HG03103 (cell line): ENCODE measurements around the gene TFPI.

Source experiments
- ATAC-seq: cut with Tn5 transposase; IDR thresholded peaks from one replicate; pipeline ENCODE4 v1.9.1; 2021; ENCODE audit warnings: low read depth; ENCODE audit not compliant: unreplicated experiment

The TFPI gene

DNA sequence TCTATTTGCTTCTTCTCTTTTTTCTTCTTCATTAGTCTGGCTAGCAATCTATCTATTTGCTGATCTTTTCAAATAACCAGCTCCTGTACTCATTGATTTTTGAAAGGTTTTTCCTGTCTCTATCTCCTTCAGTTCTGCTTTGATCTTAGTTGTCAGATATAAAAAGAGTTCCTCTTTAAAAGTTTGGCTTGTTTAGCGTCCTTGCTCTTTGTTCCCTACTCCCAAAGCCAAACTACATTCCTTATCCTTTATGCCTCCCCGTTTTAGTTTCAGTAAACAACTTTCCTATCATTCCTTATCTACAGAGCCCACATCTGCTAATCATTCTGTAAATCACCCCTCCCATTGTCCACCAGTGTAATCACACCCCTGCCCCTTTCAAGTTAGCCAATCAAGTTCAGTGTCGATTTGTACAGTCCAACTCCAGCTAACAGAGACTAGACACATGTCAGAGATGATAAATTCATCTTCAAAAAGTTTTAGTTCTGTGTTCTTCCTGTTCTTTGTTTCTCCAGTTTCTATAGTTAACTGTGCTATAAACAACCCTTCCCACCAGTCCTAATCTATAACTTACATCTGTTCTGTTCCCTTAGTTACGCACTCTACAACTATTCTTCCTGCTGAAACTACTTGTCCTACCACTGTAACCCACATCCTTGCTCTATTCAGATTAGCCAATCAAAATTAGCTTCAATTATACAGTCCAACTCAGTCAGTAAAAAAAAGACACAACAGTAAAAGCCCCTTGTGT lies 44.4 kb downstream of the TFPI start:
- ATAC-seq: no peak

DNA sequence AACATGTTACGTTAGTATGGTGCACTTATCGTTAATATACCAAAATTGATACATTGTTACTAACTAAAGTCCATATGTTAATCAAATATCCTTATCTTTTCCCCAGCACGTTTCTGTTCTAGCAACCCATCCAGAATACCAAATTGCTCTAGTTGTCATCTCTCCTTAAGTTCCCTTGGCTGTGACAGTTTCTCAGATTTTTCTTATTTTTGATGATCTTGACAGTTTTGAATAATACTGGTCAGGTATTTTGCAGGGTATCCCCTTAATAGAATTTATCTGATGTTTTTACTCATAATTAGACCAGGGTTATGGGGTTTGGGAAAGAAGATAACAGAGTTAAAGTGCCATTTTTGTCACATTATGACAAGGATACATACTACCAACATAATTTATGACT lies 47.8 kb downstream of the TFPI start:
- no peak for ATAC-seq

DNA sequence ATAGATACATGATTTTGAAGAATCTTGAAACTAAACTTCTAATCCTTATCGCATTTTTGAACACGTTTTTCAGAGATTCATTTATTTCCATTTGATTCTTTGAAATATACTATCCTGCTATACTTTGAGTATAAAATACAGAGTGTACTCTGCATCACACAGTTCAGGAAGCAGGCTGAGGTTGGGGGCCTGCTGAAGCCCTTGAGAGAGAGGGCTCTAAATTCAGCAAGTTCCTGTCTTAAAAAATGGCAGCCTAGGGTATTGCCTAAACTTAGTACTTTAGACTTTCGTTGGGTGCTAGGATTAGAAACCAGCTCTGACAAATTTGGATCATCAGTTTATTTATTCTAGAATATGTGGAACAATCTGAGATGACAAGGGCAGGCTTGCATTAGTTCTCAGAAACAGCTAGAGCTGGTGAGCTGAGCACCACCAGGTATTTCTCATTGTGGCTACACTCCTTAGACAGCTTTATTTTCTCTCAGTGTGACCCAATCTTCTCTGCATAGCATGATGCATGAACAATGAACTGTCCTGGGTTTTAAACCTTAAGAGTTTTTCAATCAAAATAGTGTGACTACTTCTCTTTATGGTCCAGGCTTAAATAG lies 49.1 kb downstream of the TFPI start:
- ATAC-seq: no peak

DNA sequence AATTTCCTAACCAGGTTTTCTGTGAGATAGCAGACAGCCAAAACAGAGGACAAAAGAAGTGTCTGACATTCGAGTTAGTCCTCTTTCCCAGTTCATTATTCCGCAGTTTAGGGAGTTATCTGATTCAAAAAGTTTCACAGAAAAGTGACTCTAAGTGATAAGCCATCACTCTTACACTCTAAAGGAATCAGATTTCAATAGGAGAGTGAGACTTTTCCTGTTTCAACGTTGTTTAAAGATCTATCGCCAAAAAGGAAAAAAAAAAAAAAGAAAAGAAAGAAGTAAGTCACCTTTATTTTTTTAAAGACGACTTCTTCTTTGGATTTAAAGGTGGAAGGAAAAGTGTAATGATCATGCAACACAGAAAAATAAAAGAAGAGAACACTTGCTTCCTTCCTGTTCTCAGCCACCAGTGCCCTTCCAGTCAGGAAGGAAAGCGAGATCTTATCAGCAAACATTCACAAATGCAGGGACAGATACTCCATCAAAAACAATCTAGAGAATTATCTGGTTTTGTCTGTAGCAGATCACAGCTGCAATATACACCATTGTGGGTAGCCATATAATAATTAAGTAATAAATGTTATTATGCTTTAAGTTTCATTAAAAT lies 49.8 kb downstream of the TFPI start:
- no peak for ATAC-seq

DNA sequence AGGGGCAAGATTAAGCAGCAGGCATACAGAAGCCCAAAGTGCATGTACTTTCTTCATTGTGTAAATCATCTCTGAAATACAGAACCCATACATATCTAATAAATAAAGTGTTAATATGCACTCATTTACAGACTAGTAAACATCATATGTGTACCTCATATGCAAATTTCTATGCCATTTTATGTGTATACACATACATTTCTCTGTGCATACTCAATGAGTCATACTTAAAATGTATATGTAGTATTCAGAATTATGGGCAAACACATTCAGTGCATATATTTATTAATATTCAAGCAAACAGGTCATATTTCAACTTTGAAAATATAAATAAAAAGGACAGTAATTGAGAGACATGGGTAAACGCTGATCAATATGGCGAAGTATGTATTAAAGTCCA lies 50.5 kb downstream of the TFPI start:
- ATAC-seq: no peak

DNA sequence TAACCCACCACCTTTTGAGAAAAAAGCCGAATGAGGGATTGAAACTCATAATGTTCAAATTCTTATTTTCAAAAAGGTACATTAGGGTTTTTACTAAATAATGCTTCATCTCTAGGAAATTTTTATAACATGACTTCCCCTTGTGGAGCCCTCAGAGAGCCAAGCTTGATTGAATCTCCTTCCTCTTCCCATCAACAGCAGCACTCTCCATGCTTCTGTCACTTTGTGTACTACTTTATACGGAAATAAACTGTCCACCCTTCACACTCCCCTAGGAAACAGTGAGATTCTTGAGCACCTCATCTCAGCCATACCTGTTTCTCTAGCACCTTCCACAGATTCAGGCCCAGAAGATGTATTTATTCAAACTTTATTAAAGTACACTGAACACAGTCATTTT lies 51.8 kb downstream of the TFPI start:
- no peak for ATAC-seq

DNA sequence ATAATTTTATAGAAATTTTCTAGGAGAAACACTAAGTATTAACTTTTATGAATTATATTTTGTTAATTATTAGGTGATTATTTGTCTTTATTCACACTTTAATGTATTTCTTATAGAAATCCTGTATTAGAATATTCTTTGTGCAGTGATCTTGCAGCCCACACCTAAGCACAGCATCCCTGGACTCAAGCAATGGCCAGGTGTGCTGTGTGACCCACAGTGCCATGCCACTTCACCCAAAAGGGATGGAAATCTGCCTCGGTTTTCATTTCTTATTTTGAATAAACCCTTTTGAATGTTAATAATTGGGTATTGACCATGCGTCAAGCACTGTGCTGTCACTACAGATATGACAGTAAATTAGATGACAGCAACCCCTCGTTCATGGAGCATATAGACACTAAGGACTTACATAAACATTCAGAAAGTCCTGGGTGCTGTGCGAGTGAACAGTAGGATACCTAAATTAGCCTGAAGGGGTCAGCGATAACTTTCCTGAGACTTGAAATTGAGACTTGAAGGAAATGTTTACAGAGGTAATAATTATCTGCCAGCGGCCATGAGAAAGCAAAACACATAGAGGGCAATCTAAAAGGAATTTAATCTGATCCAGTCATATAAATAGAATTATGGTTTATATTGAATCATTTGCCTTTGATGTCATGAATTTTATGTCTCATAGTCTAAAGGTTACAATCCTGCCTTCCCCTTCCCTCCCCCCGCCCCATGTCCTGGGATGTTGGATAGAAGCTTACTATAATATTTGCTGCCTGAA lies 53.5 kb downstream of the TFPI start:
- no peak for ATAC-seq

DNA sequence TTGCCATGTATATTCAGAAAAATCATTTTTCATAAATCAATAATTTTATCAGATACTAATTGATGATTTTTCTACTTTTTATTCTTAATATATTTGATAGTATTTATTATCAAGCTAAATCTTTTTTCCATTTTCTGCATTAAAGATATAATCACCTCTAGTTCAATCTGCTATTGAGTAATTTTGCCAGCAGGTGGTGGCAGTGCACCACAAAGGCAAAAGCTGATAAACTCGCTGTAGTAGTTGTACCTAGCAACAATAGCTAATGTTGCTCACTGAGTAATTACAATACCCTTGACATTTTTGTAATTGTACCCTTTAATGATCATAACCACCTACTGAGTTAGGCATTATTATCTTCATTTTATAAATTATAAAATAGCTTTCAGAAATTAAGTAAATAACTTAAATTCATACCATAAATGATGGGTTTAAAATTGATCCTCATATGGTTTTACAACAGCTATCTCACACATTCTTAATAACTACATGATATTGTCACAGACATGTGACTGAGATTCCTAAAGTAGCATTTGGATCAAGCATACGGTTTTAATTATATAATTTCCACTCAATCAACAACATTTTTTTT lies 54.2 kb downstream of the TFPI start:
- peak; percentile 92 for ATAC-seq

DNA sequence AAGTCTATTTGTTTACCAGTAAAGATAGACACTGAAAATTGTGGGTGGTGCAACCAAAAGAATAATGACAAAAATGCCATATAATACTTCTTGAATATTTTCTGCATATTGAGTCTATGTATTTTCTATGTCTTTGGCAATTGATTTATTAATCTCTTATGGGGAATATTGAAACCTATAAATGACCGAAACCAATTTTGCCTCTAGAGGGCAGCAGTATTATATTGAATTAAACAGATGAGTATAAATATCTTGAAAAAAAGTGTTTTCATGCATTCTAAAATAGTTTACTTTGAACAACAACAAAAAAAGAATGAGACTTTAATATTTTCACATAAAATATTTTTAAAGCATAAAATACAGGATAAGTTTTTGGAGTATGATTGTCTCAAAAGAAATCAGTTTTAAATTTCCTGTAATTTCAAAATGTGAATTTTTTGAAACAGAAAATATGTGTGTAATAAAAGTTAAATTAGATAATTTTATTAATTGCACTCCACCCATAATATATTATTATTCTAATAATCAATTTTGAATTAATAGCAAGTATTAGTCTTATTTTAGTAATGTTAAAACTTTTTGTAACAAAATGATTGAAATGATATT lies 56.3 kb downstream of the TFPI start:
- ATAC-seq: no peak

DNA sequence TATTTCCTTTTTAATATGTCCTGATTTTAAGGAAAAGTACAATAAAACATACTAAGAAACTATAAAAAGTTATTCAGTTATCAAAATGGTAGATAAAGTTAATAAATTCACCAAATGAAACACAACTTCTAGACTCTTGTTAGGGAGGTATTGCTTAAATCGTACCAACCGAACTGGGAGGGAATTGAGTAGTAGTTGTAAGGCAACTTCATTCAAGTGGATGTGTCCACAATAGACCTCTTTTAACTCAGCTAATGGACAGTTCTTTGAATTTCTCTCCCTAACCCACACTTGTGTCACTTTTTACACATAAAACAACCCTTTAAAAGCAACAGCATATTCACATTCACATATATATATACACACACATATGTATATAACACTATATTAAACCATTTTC lies 57.1 kb downstream of the TFPI start:
- ATAC-seq: no peak

DNA sequence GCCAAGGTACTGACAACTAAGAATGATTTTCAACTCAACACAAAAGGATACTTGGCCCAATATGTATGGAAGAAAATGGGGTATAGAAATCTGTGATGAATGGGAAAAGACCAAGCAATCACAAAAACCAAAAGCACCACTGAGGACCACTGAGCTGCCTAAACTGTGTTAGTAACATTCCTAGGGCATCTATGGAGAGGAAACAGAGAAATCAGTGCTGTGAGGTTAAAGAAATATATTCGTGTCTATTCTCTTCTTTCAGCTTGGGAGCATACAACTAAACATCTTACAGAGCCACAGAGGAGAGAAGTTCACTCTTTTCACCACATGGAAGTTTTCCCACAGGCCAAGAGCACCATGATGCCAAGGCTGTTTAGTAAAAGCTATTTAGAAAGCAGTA lies 58.9 kb downstream of the TFPI start:
- ATAC-seq: no peak

DNA sequence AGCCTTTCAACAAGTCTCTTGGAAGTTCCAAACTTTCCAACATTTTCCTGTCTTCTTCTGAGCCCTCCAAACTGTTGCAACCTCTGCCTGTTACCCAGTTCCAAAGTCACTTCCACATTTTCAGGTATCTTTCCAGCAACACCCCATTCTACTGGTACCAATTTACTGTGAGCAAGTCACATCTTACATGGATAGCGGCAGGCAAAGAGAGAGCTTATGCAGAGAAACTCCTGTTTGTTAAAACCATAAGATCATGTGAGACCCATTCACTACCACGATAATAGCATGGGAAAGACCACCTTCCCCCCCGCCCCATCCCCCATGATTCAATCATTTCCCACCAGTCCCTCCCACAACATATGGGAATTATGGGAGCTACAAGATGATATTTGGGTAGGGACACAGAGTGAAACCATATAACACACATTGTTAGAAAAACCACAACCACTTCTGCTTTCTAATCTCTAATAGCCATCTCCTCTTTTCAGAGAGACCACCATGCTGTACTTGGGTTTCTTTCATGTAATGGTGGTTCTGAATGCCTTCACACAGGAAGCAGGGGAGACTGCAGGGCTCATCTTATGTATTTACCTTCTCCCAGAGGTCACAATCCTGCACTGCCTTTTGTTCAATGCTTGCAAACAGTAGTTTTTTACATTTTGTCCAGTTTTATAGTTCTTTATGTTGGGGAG lies 60.2 kb downstream of the TFPI start:
- ATAC-seq: no peak

DNA sequence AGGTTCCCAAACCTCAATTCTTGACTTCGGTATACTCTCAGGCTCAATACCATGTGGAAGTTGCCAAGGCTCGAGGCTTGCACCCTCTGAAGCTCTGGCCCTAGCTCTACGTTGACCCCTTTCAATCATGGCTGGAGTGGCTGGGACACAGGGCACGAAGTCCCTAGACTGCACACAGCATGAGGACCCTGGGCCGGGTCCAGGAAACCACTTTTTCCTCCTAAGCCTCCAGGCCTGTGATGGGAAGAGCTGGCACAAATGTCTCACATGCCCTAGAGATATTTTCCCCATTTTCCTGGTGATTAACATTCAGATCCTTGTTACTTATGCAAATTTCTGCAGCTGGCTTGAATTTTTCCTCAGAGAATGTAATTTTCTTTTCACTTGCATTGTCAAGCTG lies 61.1 kb downstream of the TFPI start:
- ATAC-seq: no peak

DNA sequence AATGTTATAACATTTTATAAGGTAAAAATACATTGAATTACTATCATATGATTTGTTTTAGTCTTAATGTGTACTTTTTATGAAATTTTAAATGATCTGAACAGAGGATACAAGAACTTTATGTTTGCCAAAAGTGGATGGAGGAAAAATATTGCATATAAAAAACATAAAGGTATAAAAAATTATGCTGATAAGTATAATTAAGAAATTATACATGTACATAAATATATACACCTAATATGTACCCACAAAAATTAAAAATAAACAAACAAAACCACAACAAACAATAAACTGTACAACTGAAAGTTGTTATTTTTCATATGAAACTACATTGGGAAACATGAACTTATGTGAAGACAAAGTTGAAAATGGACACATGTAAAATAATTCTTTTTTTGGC lies 68.0 kb downstream of the TFPI start:
- ATAC-seq: no peak

DNA sequence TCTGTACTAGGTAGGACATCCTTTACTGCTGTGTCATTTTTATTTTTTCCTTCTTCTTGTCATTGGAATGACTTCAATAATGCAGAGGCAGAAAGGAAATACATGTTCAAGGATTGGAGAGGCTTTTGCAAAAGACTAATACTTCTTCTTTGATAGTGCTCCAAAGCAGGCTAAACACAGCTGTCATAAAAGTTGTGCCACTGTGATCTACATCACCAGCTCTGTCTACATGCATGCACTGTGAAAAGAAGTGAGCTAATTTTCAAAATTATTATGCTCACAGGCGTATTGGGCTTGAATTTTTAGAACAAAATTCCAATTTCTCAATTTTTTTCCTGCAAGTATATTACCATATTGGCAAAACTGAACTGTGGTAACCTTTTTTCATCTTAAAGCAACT lies 68.7 kb downstream of the TFPI start:
- ATAC-seq: no peak

DNA sequence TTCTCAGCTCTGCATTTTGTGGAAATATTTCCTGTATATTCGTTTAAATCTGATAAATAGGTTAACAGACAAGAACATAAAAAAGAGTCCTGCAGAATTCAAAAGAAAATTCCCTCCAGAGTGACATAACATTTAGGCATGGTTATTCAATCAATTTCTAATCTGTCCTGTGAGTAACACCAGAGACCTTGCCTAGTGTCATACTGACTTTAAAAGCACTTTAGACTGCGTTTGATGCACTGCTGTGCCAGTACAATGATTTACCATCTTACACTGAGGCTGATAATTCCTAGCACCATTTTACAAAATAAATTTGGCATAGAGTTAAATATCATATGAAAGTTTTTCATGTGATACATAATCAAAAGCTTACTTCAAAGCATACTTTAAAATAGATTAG lies 70.7 kb downstream of the TFPI start:
- no peak for ATAC-seq

DNA sequence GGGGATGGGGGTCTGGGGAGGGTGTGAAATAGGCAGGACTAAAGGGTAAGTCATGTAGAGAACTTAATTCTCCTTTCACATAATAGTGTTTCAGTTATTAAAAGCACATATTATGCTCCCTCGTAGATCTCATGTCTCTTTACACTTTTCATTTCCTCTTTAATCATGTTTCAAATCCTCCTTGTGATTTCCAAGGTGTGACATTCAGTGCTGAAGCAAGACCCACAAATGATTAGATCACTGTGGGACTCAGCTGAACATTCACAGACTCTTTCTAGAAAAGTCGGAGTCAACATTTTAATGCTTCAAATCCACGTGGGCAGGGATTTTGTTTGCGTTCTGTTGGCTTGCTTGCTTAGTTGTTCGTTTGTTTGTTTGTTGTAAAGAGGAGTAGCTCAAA lies 71.4 kb downstream of the TFPI start:
- peak; percentile 89 for ATAC-seq

DNA sequence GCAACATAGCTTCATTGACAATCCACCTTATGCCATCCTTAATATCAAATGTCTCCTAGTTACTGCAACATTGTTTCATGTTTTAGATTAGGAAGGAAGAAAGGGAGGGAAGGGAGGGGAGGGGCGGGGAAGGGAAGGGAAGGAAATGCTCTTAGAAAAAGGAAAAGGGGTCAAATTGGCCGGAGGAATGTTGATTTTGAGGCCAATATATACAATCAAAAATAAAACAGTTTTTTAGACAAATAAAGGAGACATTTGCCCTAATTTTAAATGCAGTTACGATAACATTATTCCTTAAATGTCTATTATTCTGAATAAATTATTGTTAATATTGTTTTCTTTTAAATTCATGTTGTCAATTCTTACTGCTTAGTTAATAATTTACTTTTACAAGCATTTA lies 72.7 kb downstream of the TFPI start:
- no peak for ATAC-seq

DNA sequence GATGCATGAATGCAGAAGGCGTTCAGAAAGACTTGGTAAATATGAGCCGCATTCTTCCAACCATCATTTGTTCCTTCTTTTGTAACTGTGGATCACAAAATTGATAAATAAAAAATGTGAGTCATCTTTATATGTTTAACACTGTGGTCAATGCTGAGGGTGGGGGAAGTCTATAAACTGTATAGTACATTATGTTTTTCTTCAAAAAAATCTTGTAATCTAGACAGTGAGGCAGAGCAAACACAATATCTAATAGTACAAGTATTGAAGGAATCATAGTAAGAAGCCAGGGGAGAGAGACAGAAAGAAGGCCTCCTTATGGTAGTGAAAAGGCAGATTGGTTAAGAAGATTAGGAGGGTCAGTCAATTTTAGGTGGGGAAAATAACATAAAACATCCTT lies 75.5 kb downstream of the TFPI start:
- ATAC-seq: no peak

DNA sequence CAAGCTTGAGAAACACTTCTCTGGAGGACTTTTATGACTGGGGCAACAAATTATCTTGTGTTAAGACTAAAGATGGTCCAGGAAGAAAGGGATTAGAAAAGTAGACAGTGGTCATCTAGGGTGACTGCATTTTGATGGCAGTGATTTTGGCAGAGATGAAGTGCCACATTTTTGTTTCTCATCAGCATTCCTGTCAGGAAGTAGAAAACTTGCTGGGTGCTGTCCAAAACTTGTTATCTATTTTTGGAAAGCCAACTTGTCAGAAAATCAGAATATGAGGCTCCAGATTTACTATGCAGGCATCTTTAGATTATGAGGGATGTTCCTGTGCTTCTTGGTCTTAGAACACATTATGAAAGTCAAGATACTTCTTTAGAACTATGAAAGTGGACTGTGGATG lies 77.2 kb downstream of the TFPI start:
- ATAC-seq: no peak
